Activated CD8-positive, alpha-beta memory T cell treated with anti-CD3 and anti-CD28 coated beads, Interleukin-2, amount 50 U/mL, for 24 hours (primary cell): ENCODE measurements around the gene YWHAQ.
"Not testable (repeated sequence)": the region's sequence is repeated elsewhere in the genome, so short reads cannot be mapped to it uniquely, and the experiment has no call there.

Experiments used
- DNase-seq: peaks from one replicate; pipeline ENCODE4 v3.0.0-alpha.2; 2020; ENCODE audit errors: extremely low read depth

YWHAQ gene

DNA sequence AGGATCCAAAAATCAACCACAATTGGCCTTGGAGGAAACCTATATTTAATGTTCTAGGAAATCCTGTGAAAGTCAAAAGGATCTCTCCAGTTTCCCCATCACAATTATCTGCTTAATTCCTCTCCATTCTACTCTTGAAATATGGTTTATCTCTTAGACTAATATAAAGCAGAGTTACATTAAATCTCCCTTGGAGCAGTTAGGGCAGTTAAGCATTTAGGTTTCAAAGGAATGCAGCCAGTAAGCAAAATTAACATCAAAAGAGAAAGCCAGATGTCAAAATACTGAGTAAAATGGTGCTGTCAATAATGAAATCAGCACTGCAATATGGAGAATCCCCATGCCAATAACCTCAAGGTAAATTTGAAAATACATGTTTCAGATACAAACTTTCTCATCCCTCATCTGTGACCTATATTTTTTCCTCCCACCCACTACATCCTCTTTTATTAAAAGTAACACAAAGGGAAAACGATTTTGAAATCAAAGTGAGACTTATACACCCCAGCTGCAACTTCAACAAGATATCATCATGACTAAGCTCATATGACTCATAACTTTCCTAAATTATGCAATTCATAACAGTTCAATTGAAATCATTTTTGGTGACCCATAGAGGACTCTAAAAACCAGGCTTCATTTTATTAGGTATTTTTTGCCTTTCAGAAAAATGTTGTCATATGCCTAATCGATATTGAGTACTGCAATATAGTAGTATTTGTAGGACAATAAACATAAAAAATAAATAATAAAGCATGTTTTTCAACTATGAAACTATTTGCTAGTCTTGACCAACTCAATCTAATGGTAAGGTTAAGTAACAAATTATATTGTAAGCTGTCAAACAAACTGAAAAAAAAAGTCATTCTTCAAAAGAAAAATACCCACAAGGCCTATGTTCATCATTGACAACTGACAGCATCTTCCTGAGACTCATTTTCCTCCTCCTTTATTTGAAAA is 78.3 kb downstream of the YWHAQ start:
- no peak for DNase-seq

DNA sequence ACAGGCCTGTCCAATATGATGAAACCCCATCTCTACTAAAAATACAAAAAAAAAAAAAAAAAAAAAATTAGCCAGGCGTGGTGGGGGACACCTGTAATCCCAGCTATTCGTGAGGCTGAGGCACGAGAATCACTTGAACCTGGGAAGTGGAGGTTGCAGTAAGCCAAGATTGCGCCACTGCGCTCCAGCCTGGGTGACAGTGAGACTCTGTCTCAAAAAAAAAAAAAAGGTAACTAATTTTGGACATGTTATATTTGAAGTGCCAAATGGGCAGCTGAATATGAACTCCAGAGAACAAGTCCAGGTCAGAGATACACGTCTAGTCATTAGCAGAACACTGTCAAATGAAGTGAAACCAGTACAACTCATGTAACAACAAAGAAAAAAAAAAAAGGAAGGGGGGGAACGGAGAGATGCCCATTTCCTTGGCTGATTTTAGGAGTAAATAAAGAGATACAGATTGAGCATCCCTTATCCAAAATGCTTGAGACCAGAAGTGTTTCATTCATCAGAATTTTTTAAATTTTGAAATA is 79.9 kb downstream of the YWHAQ start:
- DNase-seq = not testable (repeated sequence)

DNA sequence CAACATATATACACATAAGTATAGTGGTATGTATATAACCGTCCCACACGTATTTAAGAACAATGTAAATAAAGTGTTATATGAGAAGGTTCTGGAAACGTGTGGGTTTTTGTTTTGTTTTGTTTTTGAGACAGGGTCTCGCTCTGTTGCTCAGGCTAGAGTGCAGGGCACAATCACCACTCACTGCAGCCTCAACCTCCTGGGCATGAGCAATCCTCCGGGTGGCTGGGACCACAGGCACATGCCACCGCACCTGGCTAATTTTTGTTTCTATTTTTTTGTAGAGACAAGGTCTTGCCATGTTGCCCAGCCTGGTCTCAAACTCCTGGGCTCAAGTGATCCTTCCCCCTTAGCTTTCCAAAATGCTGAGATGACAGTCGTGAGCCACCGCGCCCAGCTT is 81.4 kb downstream of the YWHAQ start:
- no peak for DNase-seq

DNA sequence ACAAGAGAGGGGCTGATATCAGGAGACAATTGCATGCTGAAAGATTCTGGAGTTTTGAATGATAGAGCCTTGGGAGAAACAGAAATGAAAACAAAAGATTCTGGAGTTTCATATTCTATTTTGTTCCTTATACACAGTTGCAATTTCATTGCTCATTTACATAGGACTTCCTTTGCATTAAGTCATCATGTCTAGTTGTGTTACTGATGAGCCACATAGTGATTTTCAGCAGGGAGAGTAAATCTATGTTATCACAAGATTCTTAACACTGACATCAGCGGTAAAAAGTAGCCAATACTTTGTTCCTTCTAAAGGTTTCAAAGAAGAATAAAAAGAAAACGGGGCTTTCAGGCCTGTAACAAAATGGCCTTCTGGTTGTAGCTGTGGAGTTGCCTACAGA is 82.3 kb downstream of the YWHAQ start:
- DNase-seq = no peak

DNA sequence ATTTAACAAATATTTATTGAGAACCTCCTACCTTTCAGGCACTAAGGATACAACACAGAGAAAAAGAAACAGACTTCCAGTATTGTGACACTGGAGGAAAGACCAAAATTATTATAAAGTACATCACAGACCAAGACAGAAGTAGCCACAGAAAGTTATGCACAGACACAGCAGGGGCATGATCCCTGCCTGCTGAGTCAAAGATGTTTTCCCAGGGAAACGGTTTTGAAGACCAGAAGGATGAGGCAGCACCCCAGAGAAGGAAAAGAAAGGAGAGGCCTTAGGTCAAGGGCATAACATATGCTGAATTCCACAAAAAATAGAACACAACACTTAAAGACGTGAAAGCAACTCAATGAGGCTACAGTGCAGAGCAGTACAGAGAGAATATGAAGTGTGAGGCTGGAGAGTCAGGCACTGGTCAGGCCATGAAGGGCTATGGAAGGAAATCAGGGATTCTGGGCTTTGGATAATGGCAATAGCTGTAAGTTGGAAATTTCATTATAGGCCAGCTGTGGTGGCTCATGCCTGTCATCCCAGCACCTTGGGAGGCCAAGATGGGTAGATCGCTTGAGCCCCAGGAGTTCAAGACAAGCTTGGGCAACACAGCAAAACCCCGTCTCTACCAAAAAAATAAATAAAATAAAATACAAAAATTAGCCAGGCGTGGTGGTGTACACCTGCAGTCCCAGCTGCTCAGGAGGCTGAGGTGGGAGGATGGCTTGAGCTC is 83.4 kb downstream of the YWHAQ start:
- DNase-seq = no peak

DNA sequence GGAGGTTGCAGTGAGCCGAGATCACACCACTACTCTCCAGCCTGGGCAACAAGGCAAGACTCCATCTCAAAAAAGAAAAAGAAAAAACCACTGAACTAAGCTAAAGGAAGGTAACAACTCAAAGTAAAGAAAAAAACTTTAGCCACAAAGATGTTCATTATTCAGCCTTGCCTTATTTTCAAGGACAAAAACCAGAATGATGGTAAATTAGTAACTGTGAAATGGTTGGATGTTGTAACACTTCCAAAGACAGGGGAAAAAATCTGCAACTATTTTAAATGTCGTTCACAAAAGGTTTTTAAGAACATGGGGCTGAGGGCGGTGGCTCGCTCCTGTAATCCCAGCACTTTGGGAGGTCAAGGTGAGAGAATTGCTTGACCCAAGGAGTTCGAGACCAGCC is 85.3 kb downstream of the YWHAQ start:
- no peak for DNase-seq

DNA sequence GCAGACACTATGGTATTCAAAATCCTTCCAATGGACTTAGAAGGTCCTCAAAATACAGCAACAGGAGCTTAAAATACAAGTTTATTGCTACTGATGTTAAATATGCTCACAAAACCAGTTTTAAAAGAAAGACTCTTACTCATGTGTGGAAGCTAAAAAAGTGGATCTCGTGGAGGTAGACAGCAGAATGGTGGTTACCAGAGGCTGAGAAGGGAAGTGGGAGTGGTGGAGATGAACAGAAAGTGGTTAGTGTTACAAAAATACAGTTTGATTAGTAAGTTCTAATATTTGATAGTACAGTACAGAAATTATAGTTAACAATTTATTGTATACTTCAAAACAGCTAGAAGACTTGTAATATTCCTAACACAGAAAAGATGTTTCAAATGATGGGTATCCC is 87.2 kb downstream of the YWHAQ start:
- DNase-seq = no peak

DNA sequence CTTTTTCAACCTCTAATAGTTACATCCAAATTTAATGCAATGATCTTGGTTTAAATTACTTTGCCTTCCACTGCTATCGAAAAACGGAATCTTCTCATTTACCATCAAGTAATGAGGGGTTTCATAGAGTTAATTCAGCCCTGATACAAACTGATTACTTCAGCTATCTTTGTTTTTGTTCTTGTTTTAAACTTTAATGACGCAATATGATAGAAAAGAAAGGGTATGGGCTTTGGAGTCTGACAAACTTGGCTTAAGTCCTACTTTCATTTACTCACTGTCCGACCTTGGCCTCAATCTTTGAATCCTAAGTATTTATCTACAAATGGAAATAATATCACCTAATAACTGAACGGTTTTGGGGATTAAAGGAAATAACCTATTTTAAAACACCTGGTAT is 91.3 kb downstream of the YWHAQ start:
- DNase-seq = no peak

DNA sequence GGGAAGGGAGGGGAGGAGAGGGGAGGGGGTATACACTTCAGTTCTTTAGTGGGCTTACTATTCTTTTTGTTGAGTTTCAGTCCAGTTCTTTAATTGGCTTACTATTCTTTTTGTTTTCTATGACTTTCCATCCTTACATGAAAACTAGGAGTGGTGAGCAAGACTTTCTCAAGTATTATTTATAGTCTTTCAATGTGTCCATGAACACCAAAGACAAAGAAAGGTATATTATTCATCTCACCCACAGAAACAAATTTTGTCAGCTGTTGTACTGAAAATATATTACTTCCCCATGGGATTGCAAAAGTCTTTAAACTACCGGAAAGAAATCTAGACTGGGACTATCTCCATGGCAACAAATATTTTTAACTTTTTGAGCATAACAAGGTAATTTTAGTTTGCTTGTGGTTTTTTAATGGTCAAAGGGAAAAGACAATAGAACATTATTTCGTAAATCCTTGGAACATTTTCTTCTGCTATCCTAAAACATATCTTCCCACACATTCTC is 92.7 kb downstream of the YWHAQ start:
- DNase-seq = no peak

DNA sequence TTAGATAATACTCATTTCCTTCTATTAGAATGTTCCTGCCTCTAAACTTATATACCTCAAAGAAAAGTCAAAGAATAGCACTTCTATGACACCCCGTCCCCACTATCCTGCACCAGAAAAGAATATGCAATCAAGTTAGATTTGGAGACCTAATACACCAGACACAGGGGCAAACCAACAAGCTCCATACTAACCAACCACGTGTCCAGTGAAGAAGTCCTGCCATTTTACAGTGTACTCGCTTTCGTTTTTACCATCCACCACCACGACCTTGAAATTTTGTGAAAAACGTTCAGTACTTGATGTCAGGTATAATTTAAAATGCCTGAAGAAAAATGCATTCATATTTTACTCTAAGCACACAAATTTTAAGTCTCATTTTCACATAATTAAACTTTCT is 94.3 kb downstream of the YWHAQ start:
- DNase-seq = no peak

DNA sequence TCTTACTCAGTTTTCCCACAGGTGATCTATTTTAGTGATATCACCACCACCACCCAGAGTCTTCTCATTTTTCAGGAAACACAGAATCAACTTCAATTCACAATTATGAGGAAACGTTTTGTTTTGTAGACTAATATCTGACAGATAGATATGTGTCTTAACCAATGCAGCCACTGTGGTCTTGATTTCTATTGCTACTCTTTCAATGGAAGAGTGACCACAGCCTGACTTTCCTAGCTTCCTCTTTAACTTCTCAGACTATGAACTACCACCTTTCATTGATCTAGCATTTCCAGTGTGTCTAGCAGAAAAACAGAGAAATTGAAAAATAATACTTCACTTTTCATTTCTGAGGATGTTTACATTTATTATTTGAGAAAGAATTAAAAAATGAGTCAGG is 95.6 kb downstream of the YWHAQ start:
- DNase-seq = no peak
